GM23248 (cell line): ENCODE results near the gene SORL1-AS1.

Experiments
- EZH2 ChIP-seq: fragments of 200-600 bp; sonication (generic); IDR thresholded peaks from 2 replicates; pipeline ENCODE4 v1.6.1; 2018; ENCODE audit warnings: antibody characterized with exemption, mild to moderate bottlenecking; ENCODE audit not compliant: insufficient read depth, poor library complexity, severe bottlenecking
- EZH2phosphoT487 ChIP-seq: fragments of 200-600 bp; sonication (generic); IDR thresholded peaks from 2 replicates; pipeline ENCODE4 v1.6.1; 2018; ENCODE audit warnings: antibody characterized with exemption, moderate library complexity, mild to moderate bottlenecking, low read depth; ENCODE audit not compliant: insufficient read depth

GRCh38 chr11:121449123-121449522 lies 3.6 kb downstream of the SORL1-AS1 start:
- TF ChIP-seq EZH2 (no peak), EZH2phosphoT487 (no peak)
